ENCODE results near the gene BORCS8. TPM values are rescaled to one million over a fixed set of nuclear protein-coding genes. Genes with fewer than 3 reads are reported as not detected.
A peak's percentile ranks its signal among the peaks of the same experiment; 100 is the strongest.

The BORCS8 gene
- total and polyA plus RNA-seq, 4 donors, result 13.6 to 38.4 (median 24.0) TPM

DNA sequence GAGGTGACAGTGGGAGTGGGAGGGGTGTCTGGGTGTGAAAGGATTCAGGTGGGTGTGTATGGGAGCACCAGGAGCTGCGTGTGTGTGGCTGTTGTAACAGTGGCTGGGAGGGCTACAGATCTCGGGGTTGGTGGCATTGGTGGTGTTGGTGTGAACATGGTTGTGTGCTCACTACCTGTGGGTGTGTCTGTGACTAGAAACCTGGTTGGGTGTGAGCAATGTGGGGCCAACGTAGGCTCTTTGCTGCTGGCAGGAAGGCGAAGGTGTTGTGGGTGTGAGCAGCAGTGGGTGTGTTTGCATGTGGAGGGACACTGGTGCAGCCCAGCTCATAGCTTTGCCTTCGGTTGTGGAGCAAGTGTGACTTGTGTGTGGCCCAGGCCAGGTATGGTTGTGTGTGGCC is 15.0 kb upstream of the BORCS8 start:
- no peak for DNase-seq (ENCODE audit: low read depth in 4 of 6, low spot score in 6 of 6)
- no peaks in the 10 kb centered on the region for H3K9me3 ChIP-seq (ENCODE audit: control insufficient read depth, insufficient read depth, low read length)
- no peaks in the 10 kb centered on the region for H3K27me3 ChIP-seq (ENCODE audit: control insufficient read depth, insufficient read depth, low read length)
- peaks cover 83% of the 10 kb centered on the region for H3K4me1 ChIP-seq (ENCODE audit: control insufficient read depth, insufficient read depth, low read length)
- H3K27ac ChIP-seq (ENCODE audit: low read depth, low read length), result peak overlapping the region; percentile 84
- no peak overlapping the region for H3K4me3 ChIP-seq (ENCODE audit: low read depth, low read length)
- WGBS (ENCODE audit: insufficient coverage), result 72% methylated on average over 5 of the region's 5 CpGs
- peaks cover 4% of the 10 kb centered on the region for H3K36me3 ChIP-seq (ENCODE audit: control insufficient read depth, insufficient read depth, low read length)

DNA sequence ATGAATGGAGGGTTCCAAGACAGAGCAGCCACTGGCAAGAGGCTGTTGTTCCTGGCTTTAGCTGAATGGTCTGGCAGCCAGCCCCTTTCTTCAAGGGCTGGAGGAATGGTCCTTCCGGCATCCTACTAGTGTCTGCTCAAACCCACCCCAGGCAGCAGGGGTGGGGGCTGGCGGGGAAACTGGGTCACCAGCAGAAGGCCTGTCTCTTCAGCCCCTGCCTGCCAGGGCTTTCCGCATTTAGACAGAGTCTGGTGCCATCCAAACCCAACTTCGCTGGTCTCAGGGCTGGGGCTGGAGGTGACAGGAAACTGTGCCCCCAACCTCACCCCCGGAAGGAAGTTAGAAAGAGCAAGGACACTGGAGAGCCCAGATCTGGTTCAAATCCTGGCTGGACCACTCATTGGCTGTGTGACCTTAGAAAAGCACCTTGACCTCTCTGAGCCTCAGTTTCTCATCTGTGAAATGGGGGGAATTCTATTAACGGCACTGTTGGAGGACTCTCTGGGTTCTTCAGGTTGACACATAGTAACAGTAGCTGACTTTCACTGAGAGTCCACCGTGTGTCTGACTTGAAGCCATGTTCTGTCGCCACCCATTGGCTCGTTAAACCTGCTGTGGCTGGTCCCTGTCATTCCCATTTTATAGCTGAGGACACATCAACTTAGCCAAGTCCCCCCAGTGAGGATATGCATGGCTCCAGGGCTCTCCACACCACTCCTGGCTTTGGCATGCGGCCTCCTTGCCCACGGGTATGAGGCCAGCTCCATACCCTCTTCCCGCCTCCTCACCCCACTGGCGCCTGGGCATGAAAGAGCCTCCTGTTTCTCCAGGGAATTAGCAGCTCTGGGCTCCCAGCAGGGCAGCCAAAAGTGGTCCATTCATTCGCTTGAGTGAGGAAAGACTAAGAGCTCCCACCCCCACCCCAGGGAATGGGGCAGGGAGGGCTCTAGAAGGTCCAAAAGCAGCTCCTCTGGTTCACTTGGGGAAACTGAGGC is 13.8 kb upstream of the BORCS8 start:
- Histone ChIP-seq H3K36me3 (ENCODE audit: control insufficient read depth, insufficient read depth, low read length) (peaks cover 15% of the 10 kb centered on the region), H3K27ac (ENCODE audit: low read depth, low read length) (peak overlapping the region; percentile 84), H3K27me3 (ENCODE audit: control insufficient read depth, insufficient read depth, low read length) (no peaks in the 10 kb centered on the region), H3K4me3 (ENCODE audit: low read depth, low read length) (no peak overlapping the region), H3K4me1 (ENCODE audit: control insufficient read depth, insufficient read depth, low read length) (peaks cover 76% of the 10 kb centered on the region), H3K9me3 (ENCODE audit: control insufficient read depth, insufficient read depth, low read length) (no peaks in the 10 kb centered on the region)
- DNase-seq (ENCODE audit: low read depth in 4 of 6, low spot score in 6 of 6), result peak in 4 of 6 donors; percentile 64 to 92 (median 75)
- WGBS (ENCODE audit: insufficient coverage), result 29% methylated on average over 11 of the region's 14 CpGs

DNA sequence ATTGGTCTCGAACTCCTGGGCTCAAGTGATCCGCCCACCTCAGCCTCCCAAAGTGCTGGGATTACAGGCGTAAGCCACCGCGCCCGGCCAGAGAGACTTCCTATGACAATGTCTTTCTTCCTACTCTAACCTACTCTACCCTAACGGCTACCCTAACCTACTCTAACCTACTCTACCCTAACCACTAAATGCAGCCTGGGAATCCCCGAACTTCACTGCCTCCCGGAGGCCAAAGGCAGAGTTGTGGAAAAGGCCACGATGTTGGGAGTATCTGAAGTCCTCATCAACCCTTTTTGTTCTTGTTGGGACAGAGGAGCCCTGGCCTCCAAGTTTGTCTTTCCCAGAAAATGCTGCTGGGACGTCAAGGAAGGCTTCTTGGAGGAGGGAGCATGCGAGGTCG is 12.2 kb upstream of the BORCS8 start:
- 87% methylated on average over 9 of the region's 13 CpGs for WGBS (ENCODE audit: insufficient coverage)
- no peak for DNase-seq (ENCODE audit: low read depth in 4 of 6, low spot score in 6 of 6)
- no peaks in the 10 kb centered on the region for H3K9me3 ChIP-seq (ENCODE audit: control insufficient read depth, insufficient read depth, low read length)
- peaks cover 23% of the 10 kb centered on the region for H3K36me3 ChIP-seq (ENCODE audit: control insufficient read depth, insufficient read depth, low read length)
- no peak overlapping the region for H3K4me3 ChIP-seq (ENCODE audit: low read depth, low read length)
- peaks cover 70% of the 10 kb centered on the region for H3K4me1 ChIP-seq (ENCODE audit: control insufficient read depth, insufficient read depth, low read length)
- H3K27me3 ChIP-seq (ENCODE audit: control insufficient read depth, insufficient read depth, low read length), result no peaks in the 10 kb centered on the region
- no peak overlapping the region for H3K27ac ChIP-seq (ENCODE audit: low read depth, low read length)

DNA sequence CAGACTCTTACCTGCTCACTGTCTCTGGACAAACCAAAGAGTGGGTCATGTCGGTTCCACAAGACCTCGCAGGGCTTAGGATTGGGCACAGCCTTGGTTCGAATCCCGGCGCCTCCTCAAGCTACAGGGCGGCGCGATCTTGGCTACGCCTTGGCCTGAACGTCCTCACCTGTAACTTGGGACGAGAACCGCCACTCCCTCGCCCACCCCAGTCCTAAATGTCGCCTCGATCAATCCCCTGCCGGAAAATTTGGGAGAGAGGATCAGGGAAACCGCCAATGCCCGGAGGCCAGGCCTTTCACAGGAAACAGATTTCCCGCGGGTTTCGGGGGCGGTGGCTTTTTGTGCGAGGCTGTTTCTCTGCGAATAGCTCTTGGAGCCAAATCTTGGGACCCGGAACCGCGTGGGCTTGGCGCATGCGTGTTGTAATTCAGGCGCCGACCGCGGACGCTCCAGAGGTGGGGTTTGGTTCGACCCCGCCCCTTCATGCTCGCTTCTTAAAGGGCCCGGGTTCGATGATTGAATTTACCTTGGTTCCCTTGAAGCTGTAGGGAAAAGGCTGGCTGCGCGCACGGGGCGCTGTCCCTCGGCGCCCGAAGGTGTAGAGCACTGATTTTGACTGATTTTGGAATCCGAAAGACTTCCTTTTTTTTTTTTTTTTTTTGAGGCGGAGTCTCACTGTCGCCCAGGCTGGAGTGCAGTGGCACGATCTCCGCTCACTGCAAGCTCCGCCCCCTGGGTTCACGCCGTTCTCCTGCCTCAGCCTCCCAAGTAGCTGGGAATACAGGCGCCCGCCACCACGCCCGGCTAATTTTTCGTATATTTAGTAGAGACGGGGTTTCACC is 11.3 kb upstream of the BORCS8 start, which contains the start of gene NR2C2AP:
NR2C2AP (minus strand) TSS at position 403 of the 845 bp plus-strand sequence; CDS start at position 49, 354 bp downstream.
- WGBS (ENCODE audit: insufficient coverage), result 3% methylated on average over 55 of the region's 60 CpGs

DNA sequence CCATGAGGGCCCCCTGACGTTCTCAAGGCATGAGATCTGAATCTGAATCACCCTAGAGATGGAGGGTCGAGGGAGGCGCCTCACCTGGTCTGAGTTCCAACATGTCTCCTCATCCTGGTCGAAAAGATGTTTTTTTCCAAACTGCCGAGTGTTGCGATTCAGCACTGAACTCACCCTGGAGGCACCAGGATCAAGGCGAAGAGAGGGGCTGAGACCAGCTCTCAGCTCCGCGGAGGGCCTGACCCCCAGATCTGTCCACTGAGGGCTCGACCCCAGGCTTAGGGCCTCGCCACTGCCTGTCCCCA is 10.7 kb upstream of the BORCS8 start:
- DNase-seq (ENCODE audit: low read depth in 4 of 6, low spot score in 6 of 6), result no peak
- Histone ChIP-seq H3K36me3 (ENCODE audit: control insufficient read depth, insufficient read depth, low read length) (peaks cover 39% of the 10 kb centered on the region), H3K9me3 (ENCODE audit: control insufficient read depth, insufficient read depth, low read length) (no peaks in the 10 kb centered on the region), H3K4me1 (ENCODE audit: control insufficient read depth, insufficient read depth, low read length) (peaks cover 56% of the 10 kb centered on the region), H3K27me3 (ENCODE audit: control insufficient read depth, insufficient read depth, low read length) (no peaks in the 10 kb centered on the region), H3K27ac (ENCODE audit: low read depth, low read length) (peak overlapping the region; percentile 73), H3K4me3 (ENCODE audit: low read depth, low read length) (peak overlapping the region; percentile 83)
- 20% methylated on average over 11 of the region's 11 CpGs for WGBS (ENCODE audit: insufficient coverage)

More for the DNA sequence above, 11.3 kb upstream of the BORCS8 start, which contains the start of gene NR2C2AP:
- H3K9me3 ChIP-seq (ENCODE audit: control insufficient read depth, insufficient read depth, low read length), result no peaks in the 10 kb centered on the region
- H3K36me3 ChIP-seq (ENCODE audit: control insufficient read depth, insufficient read depth, low read length), result peaks cover 33% of the 10 kb centered on the region
- H3K27me3 ChIP-seq (ENCODE audit: control insufficient read depth, insufficient read depth, low read length), result no peaks in the 10 kb centered on the region
- H3K4me1 ChIP-seq (ENCODE audit: control insufficient read depth, insufficient read depth, low read length), result peaks cover 62% of the 10 kb centered on the region
- peak within 1 kb of the TSS; percentile 83 for H3K4me3 ChIP-seq (ENCODE audit: low read depth, low read length)
- peak within 1 kb of the TSS; percentile 73 for H3K27ac ChIP-seq (ENCODE audit: low read depth, low read length)
- DNase-seq (ENCODE audit: low read depth in 4 of 6, low spot score in 6 of 6), result peak in 5 of 6 donors; percentile 79 to 98 (median 90)

DNA sequence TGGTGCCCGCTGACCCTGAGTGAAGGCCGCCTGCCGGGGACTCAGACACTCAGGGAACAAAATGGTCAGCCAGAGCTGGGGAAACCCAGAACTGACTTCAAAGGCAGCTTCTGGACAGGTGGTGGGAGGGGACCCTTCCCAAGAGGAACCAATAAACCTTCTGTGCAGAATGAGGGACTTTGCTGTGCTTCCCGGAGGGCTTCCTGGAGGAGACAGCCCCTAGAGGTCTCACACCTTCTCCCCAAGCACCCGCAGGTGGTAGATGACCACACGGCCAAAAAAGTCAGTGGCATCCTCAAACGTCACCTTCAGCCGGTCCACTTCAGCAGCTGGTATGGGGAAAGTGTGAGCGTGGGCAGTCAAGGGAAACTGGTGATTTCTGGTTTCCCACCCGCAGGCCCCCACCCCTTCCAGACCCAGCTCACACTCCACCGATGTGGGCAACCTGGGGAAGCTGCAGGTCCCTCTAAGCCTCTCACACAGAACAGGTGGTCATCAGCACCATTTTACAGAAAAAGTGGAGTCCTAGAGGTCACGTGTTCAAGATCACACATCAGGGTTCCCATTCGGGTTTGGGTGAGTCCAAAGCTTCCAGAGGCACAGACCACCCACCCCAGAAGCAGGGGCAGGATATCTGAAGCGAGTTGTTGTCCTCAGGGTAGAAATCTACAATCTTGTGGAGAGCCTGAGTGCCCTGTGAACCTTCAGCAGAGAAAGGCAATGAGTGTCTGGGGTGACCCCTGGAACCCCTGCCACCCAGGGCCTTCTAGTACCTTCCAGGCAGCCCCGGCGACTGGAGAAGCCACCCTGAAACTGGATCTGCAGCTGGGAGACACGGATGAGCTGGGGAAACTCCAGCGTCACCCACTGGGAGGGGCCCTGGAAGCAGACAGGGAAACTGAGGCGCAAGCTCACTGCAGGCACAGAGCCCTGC is 10.0 kb upstream of the BORCS8 start:
- WGBS (ENCODE audit: insufficient coverage), result 76% methylated on average over 9 of the region's 19 CpGs
- Histone ChIP-seq H3K9me3 (ENCODE audit: control insufficient read depth, insufficient read depth, low read length) (no peaks in the 10 kb centered on the region), H3K27ac (ENCODE audit: low read depth, low read length) (no peak overlapping the region), H3K27me3 (ENCODE audit: control insufficient read depth, insufficient read depth, low read length) (no peaks in the 10 kb centered on the region), H3K4me3 (ENCODE audit: low read depth, low read length) (no peak overlapping the region), H3K4me1 (ENCODE audit: control insufficient read depth, insufficient read depth, low read length) (peaks cover 49% of the 10 kb centered on the region), H3K36me3 (ENCODE audit: control insufficient read depth, insufficient read depth, low read length) (peaks cover 46% of the 10 kb centered on the region)
- no peak for DNase-seq (ENCODE audit: low read depth in 4 of 6, low spot score in 6 of 6)

DNA sequence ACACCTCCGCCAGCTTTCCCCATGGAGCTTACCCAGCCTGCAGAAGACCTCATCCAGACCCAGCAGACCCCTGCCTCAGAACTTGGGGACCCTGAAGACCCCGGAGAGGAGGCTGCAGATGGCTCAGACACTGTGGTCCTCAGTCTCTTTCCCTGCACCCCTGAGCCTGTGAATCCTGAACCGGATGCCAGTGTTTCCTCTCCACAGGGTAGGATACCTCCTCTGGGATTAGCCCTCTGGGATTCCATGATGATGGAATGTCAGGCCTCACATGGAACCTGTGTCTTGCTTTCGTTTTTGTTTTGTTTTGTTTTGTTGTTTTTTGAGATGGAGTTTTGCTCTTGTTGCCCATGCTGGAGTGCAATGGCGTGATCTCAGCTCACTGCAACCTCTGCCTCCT is 2.0 kb upstream of the BORCS8 start:
- H3K36me3 ChIP-seq (ENCODE audit: control insufficient read depth, insufficient read depth, low read length), result peaks cover 36% of the 10 kb centered on the region
- H3K4me1 ChIP-seq (ENCODE audit: control insufficient read depth, insufficient read depth, low read length), result peaks cover 36% of the 10 kb centered on the region
- DNase-seq (ENCODE audit: low read depth in 4 of 6, low spot score in 6 of 6), result no peak
- no peaks in the 10 kb centered on the region for H3K9me3 ChIP-seq (ENCODE audit: control insufficient read depth, insufficient read depth, low read length)
- H3K27me3 ChIP-seq (ENCODE audit: control insufficient read depth, insufficient read depth, low read length), result no peaks in the 10 kb centered on the region
- WGBS (ENCODE audit: insufficient coverage), result 84% methylated on average over 4 of the region's 5 CpGs
- no peak overlapping the region for H3K27ac ChIP-seq (ENCODE audit: low read depth, low read length)
- H3K4me3 ChIP-seq (ENCODE audit: low read depth, low read length), result no peak overlapping the region

DNA sequence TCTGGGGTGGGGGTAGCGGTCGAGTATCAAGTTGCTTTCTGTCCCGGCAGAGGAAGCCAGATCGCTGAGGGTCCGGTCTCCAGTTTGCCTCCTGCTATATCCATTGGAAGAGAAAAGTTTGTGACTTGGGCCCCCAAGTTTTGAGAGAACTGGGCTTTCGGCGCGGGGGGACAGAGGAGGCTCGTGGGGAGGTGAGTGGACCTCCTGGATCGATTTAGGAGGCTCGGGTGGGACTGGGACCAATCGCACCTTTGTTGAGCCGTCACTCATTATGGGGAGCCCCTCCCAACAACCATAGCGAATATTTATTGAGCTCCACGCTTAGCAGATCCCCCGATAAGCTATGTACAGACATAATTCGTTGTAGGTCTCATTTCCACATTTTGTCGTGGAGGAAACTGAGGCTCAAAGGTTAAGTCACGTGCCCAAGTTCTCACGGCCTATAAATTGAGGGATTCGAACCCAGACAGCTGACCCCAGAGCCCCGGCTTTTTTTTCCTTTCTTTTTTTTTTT is 1.0 kb upstream of the BORCS8 start:
- Histone ChIP-seq H3K4me3 (ENCODE audit: low read depth, low read length) (peak overlapping the region; percentile 99), H3K36me3 (ENCODE audit: control insufficient read depth, insufficient read depth, low read length) (peaks cover 33% of the 10 kb centered on the region), H3K4me1 (ENCODE audit: control insufficient read depth, insufficient read depth, low read length) (peaks cover 36% of the 10 kb centered on the region), H3K9me3 (ENCODE audit: control insufficient read depth, insufficient read depth, low read length) (no peaks in the 10 kb centered on the region), H3K27me3 (ENCODE audit: control insufficient read depth, insufficient read depth, low read length) (no peaks in the 10 kb centered on the region), H3K27ac (ENCODE audit: low read depth, low read length) (peak overlapping the region; percentile 84)
- WGBS (ENCODE audit: insufficient coverage), result 3% methylated on average over 14 of the region's 22 CpGs
- no peak for DNase-seq (ENCODE audit: low read depth in 4 of 6, low spot score in 6 of 6)

DNA sequence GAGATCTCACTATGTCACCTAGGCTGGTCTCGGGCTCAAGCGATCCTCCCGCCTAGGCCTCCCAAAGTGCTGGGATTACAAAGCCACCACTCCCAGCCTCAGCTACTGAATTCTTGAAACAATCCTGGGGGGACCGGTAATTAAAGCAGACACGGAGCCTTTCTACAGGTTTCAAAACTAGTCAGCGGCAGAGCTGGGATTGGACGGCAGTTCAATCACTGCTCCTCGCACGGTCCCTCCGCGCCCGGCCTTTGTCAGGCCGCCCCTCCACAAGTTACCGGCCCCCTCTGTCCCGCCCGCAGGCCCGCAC is 229 bp downstream of the BORCS8 start:
- WGBS (ENCODE audit: insufficient coverage), result 0% methylated on average over 17 of the region's 17 CpGs
- H3K27ac ChIP-seq (ENCODE audit: low read depth, low read length), result peak overlapping the region; percentile 100
- peaks cover 30% of the 10 kb centered on the region for H3K36me3 ChIP-seq (ENCODE audit: control insufficient read depth, insufficient read depth, low read length)
- peak overlapping the region; percentile 99 for H3K4me3 ChIP-seq (ENCODE audit: low read depth, low read length)
- no peaks in the 10 kb centered on the region for H3K27me3 ChIP-seq (ENCODE audit: control insufficient read depth, insufficient read depth, low read length)
- DNase-seq (ENCODE audit: low read depth in 4 of 6, low spot score in 6 of 6), result no peak
- H3K9me3 ChIP-seq (ENCODE audit: control insufficient read depth, insufficient read depth, low read length), result no peaks in the 10 kb centered on the region
- peaks cover 36% of the 10 kb centered on the region for H3K4me1 ChIP-seq (ENCODE audit: control insufficient read depth, insufficient read depth, low read length)
